SK-N-SH (cell line): Measurements from ENCODE around the gene PUSL1. TPM values are rescaled to one million over a fixed set of nuclear protein-coding genes. Genes with fewer than 3 reads are reported as not detected.

ENCODE experiments used
- CTCF ChIA-PET: fragments of 300-600, 350-600 bp; formaldehyde crosslinking; extraction: SDS; loops from one replicate; lab custom pipeline; 2021; lab: Yijun Ruan, JAX
- POLR2A ChIA-PET: fragments of 350-600 bp; sonication (Branson Sonifier 250); formaldehyde crosslinking; extraction: SDS; loops from one replicate; lab custom pipeline; 2020; ENCODE audit warnings: antibody characterized with exemption, inconsistent platforms; lab: Yijun Ruan, JAX
- DNase-seq: peaks from one replicate; pipeline ENCODE4 v3.0.0; 2012
- H2AFZ ChIP-seq: fragments of 200-600 bp; sonication (generic); 2 replicates; pipeline ENCODE4 v1.8.1; 2016; ENCODE audit warnings: antibody characterized with exemption, mild to moderate bottlenecking, low read depth
- H3F3A ChIP-seq: fragments of 200-600 bp; sonication (generic); replicated peaks from 2 replicates; pipeline ENCODE3; 2016; ENCODE audit warnings: antibody characterized with exemption, mild to moderate bottlenecking; ENCODE audit not compliant: insufficient read depth
- H3K27ac ChIP-seq, 2 experiments: fragments of 200-500 bp in 1 of 2; fragments of 200-600 bp in 1 of 2; sonication (Bioruptor generic) in 1 of 2; sonication (generic), shearing (Covaris generic) in 1 of 2; 2 replicates each; pipeline versions ENCODE4 v1.5.1 to v1.6.1; 2014 to 2016; ENCODE audit warnings: low read depth in 2 of 2, inconsistent platforms in 1 of 2, low read length in 1 of 2, mild to moderate bottlenecking in 1 of 2, mixed read lengths in 1 of 2
- H3K27me3 ChIP-seq: fragments of 200-600 bp; sonication (generic), shearing (Covaris generic); 2 replicates; pipeline ENCODE4 v1.6.1; 2016; ENCODE audit warnings: mixed run types; ENCODE audit not compliant: insufficient read depth
- H3K36me3 ChIP-seq, 2 experiments: fragments of 200-500 bp in 1 of 2; fragments of 200-600 bp in 1 of 2; sonication (Bioruptor generic) in 1 of 2; sonication (generic) in 1 of 2; replicated peaks in 1 of 2; 2 replicates each; pipeline versions ENCODE3 to v1.5.1; 2014 to 2016; ENCODE audit warnings: low read length in 1 of 2, mild to moderate bottlenecking in 1 of 2; ENCODE audit not compliant: insufficient read depth in 2 of 2, control insufficient read depth in 1 of 2
- H3K4me1 ChIP-seq, 2 experiments: fragments of 200-500 bp in 1 of 2; fragments of 200-600 bp in 1 of 2; sonication (Bioruptor generic) in 1 of 2; sonication (generic), shearing (Covaris generic) in 1 of 2; 2 replicates each; pipeline versions ENCODE4 v1.5.1 to v1.6.1; 2014 to 2016; ENCODE audit warnings: low read depth in 1 of 2, low read length in 1 of 2, mixed run types in 1 of 2; ENCODE audit not compliant: insufficient read depth in 2 of 2, control insufficient read depth in 1 of 2
- H3K4me2 ChIP-seq: fragments of 200-600 bp; sonication (generic), shearing (Covaris generic); 2 replicates; pipeline ENCODE4 v1.6.1; 2017; ENCODE audit warnings: mixed run types
- H3K4me3 ChIP-seq, 2 experiments: fragments of 200-500 bp in 1 of 2; fragments of 200-600 bp in 1 of 2; sonication (Bioruptor generic) in 1 of 2; sonication (generic), shearing (Covaris generic) in 1 of 2; 2 replicates each; pipeline versions ENCODE4 v1.5.1 to v1.8.1; 2014 to 2016; ENCODE audit warnings: low read depth in 2 of 2, inconsistent platforms in 1 of 2, low read length in 1 of 2, mild to moderate bottlenecking in 1 of 2, mixed read lengths in 1 of 2, moderate library complexity in 1 of 2
- H3K79me2 ChIP-seq: fragments of 200-600 bp; sonication (generic); 2 replicates; pipeline ENCODE4 v1.8.1; 2017; ENCODE audit warnings: mild to moderate bottlenecking; ENCODE audit not compliant: insufficient read depth
- H3K9ac ChIP-seq: fragments of 200-600 bp; sonication (generic); 2 replicates; pipeline ENCODE4 v1.6.1; 2017; ENCODE audit warnings: mixed run types
- H3K9me2 ChIP-seq: fragments of 200-600 bp; sonication (generic); 2 replicates; pipeline ENCODE4 v1.6.1; 2017; ENCODE audit warnings: mixed run types
- H3K9me3 ChIP-seq: fragments of 200-600 bp; sonication (generic); 2 replicates; pipeline ENCODE4 v1.6.1; 2017; ENCODE audit warnings: mixed run types, mild to moderate bottlenecking, moderate library complexity
- H4K20me1 ChIP-seq: fragments of 200-600 bp; sonication (generic); 2 replicates; pipeline ENCODE4 v1.6.1; 2017; ENCODE audit warnings: mild to moderate bottlenecking, mixed run types; ENCODE audit not compliant: insufficient read depth
- CHD2 ChIP-seq: fragments of 150-350 bp; IDR thresholded peaks from 2 replicates; pipeline ENCODE4 v1.6.1; 2018; ENCODE audit warnings: low read length; ENCODE audit not compliant: partially characterized antibody
- ELF1 ChIP-seq: IDR thresholded peaks from 2 replicates; pipeline ENCODE4 v1.4.0; 2012
- EP300 ChIP-seq, 2 experiments: IDR thresholded peaks; 2 replicates each; pipeline versions ENCODE4 v1.4.0 to v1.6.1; 2012; ENCODE audit warnings: borderline replicate concordance in 1 of 2, low read depth in 1 of 2, low read length in 1 of 2
- EZH2phosphoT487 ChIP-seq: fragments of 200-600 bp; sonication (generic); IDR thresholded peaks from 2 replicates; pipeline ENCODE4 v1.6.1; 2017; ENCODE audit warnings: low read depth, mixed run types, mild to moderate bottlenecking, antibody characterized with exemption, moderate library complexity, borderline replicate concordance
- GABPA ChIP-seq: IDR thresholded peaks from 2 replicates; pipeline ENCODE4 v1.4.0; 2012; ENCODE audit warnings: low read depth, mild to moderate bottlenecking
- GATA2 ChIP-seq: sonication (generic); formaldehyde crosslinking; IDR thresholded peaks from 2 replicates; pipeline ENCODE4 v1.5.0; 2020; ENCODE audit warnings: mild to moderate bottlenecking, missing genetic modification reagents
- JUND ChIP-seq: IDR thresholded peaks from 2 replicates; pipeline ENCODE4 v1.4.0; 2012
- MEF2A ChIP-seq: IDR thresholded peaks from 2 replicates; pipeline ENCODE4 v1.4.0; 2012; ENCODE audit warnings: low read depth, borderline replicate concordance
- MXI1 ChIP-seq: IDR thresholded peaks from 2 replicates; pipeline ENCODE4 v1.6.1; 2012; ENCODE audit warnings: mild to moderate bottlenecking, low read depth, low read length, improper control_type of control experiment
- NRF1 ChIP-seq: IDR thresholded peaks from 2 replicates; pipeline ENCODE4 v1.6.1; 2012; ENCODE audit warnings: low read depth, mild to moderate bottlenecking, low read length
- RCOR1 ChIP-seq: fragments of 150-350 bp; IDR thresholded peaks from 2 replicates; pipeline ENCODE4 v1.6.1; 2017; ENCODE audit warnings: antibody characterized with exemption, low read length
- SIN3A ChIP-seq: IDR thresholded peaks from 2 replicates; pipeline ENCODE4 v1.6.1; 2012; ENCODE audit warnings: low read depth, mild to moderate bottlenecking, low read length, moderate library complexity, borderline replicate concordance
- TAF1 ChIP-seq: IDR thresholded peaks from 2 replicates; pipeline ENCODE4 v1.6.1; 2012; ENCODE audit warnings: low read depth, mild to moderate bottlenecking, low read length, moderate library complexity, borderline replicate concordance
- TEAD4 ChIP-seq: IDR thresholded peaks from 2 replicates; pipeline ENCODE4 v1.4.0; 2012; ENCODE audit warnings: mild to moderate bottlenecking, borderline replicate concordance; ENCODE audit not compliant: insufficient read depth
- WGBS: methylation state at CpG from one replicate; pipeline ENCODE4 v1.1.6; 2017; ENCODE audit warnings: low lambda C conversion rate; 5-methylcytosine and 5-hydroxymethylcytosine counted together
- polyA plus RNA-seq, 3 experiments: library from polyadenylated mRNA; depleted of rRNA; stranded (reverse); fragments of >200 nt; gene quantifications; 2 replicates each; pipeline ENCODE4 v1.2.3, GENCODE V29; 2012
- TF ChIP-seq, protein P1 (sequence below): fragments of 150-350 bp; IDR thresholded peaks from 2 replicates; pipeline ENCODE4 v1.6.1; 2017; ENCODE audit warnings: antibody characterized with exemption, low read length, low read depth, borderline replicate concordance
- TF ChIP-seq, protein P2 (sequence below): IDR thresholded peaks from 2 replicates; pipeline ENCODE4 v1.4.0; 2012; ENCODE audit warnings: low read depth
- TF ChIP-seq, protein P3 (sequence below): fragments of 200-600 bp; sonication (generic); IDR thresholded peaks from 2 replicates; pipeline ENCODE4 v1.6.1; 2017; ENCODE audit warnings: antibody characterized with exemption, mild to moderate bottlenecking, moderate library complexity
- TF ChIP-seq, protein P4 (sequence below): IDR thresholded peaks from 2 replicates; pipeline ENCODE4; 2012
- TF ChIP-seq, protein P5 (sequence below): IDR thresholded peaks from 2 replicates; pipeline ENCODE4 v1.4.0; 2012; ENCODE audit warnings: low read depth, borderline replicate concordance

The PUSL1 gene
- polyA plus RNA-seq, 1 of the 3 experiments (the other 2 are of a cell fraction) = 19.0 TPM

DNA sequence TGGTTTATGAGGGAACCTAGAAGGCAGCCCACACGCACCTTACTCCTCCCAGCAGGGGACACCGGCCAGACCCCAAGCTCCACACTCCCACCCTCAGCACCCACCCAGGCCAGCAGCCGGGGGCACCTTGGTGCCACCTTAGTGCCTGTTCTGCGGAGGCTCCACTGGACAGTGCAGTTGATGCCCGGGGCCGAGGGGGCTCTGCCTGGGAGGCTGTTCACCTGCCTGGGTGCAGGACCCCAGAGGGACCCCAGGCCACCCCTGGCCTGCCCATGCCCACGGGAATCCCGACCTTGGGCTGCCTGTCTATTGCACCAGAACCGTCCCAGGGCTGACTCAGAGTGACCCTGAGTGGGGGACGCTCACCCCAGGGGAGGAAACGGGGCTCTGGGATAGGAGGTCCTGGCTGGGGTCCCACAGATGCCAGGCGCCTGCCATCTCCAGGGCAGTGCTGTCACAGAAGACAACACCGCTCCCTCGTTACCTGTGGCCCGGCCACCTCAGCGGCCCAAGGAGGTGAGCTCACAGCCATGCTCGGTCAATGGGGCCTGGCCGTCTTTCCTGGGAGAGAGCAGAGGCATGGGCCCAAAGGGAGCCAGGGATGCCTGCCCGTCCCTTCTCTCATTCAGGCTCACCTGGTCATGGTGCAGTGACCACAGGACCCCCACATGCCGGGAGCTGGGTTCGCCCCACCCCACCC, 27.5 kb upstream of the PUSL1 start (continued):
- TF ChIP-seq, protein P1, sequence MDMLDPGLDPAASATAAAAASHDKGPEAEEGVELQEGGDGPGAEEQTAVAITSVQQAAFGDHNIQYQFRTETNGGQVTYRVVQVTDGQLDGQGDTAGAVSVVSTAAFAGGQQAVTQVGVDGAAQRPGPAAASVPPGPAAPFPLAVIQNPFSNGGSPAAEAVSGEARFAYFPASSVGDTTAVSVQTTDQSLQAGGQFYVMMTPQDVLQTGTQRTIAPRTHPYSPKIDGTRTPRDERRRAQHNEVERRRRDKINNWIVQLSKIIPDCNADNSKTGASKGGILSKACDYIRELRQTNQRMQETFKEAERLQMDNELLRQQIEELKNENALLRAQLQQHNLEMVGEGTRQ = no peak

DNA sequence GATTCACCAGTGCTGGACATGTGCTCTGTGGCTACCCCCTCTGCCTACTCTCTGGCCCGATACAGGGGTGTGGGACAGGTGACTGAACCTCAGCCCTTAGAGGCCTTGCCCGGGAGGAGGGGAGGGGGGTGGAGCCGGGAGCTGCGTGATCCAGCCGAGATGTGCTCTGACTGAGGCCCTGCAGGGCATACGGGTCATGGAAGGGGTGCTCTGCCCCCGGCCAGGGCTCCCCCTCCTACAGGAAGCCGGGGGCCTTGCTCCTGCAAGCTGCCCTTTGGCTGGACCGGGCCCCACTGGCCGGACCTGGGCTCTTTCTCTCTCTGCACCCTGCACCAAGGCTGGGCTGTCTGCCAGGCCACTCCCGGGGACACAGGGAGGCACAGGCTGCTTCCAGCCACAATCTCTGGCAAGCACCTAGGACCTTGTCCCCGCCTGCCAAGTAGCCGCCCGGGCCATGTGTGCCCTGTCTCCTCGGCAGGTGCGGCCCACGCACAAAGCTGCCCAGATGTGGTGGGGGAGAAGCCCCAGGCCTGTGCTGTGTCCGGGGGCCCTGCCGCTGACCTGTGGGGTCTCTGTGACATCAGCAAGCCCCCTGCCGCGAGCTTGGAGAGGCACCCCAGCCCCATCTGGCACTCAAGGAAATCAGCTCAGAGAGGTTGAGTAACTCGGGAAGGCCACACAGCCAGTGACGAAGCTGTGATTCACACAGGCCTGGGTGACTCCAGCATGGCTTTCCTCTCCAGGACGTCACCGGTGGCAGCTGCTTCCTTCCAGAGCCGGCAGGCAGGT, 26.7 kb upstream of the PUSL1 start:
- Histone ChIP-seq H3K9me3 (no peaks in the 10 kb centered on the region), H3K4me2 (no peak overlapping the region), H3K79me2 (no peaks in the 10 kb centered on the region)
- TF ChIP-seq CHD2 = no peak
- no peak for TF ChIP-seq TEAD4
- no peak for TF ChIP-seq NRF1
- TF ChIP-seq, protein P2, sequence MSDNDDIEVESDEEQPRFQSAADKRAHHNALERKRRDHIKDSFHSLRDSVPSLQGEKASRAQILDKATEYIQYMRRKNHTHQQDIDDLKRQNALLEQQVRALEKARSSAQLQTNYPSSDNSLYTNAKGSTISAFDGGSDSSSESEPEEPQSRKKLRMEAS = no peak
- no peak for TF ChIP-seq GATA2 (CRISPR knock-in tag)
- TF ChIP-seq, protein P3, sequence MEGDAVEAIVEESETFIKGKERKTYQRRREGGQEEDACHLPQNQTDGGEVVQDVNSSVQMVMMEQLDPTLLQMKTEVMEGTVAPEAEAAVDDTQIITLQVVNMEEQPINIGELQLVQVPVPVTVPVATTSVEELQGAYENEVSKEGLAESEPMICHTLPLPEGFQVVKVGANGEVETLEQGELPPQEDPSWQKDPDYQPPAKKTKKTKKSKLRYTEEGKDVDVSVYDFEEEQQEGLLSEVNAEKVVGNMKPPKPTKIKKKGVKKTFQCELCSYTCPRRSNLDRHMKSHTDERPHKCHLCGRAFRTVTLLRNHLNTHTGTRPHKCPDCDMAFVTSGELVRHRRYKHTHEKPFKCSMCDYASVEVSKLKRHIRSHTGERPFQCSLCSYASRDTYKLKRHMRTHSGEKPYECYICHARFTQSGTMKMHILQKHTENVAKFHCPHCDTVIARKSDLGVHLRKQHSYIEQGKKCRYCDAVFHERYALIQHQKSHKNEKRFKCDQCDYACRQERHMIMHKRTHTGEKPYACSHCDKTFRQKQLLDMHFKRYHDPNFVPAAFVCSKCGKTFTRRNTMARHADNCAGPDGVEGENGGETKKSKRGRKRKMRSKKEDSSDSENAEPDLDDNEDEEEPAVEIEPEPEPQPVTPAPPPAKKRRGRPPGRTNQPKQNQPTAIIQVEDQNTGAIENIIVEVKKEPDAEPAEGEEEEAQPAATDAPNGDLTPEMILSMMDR = no peak
- TF ChIP-seq TAF1 = no peak
- TF ChIP-seq JUND = no peak
- TF ChIP-seq MEF2A = no peak
- no peak for TF ChIP-seq MXI1
- TF ChIP-seq SIN3A = no peak
- TF ChIP-seq EZH2phosphoT487 = no peak
- no peak for TF ChIP-seq ELF1
- TF ChIP-seq, protein P1 = no peak
- TF ChIP-seq GABPA = no peak
- TF ChIP-seq, protein P4, sequence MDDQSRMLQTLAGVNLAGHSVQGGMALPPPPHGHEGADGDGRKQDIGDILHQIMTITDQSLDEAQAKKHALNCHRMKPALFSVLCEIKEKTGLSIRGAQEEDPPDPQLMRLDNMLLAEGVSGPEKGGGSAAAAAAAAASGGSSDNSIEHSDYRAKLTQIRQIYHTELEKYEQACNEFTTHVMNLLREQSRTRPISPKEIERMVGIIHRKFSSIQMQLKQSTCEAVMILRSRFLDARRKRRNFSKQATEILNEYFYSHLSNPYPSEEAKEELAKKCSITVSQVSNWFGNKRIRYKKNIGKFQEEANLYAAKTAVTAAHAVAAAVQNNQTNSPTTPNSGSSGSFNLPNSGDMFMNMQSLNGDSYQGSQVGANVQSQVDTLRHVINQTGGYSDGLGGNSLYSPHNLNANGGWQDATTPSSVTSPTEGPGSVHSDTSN = no peak
- no peak for TF ChIP-seq RCOR1
- TF ChIP-seq, protein P5, sequence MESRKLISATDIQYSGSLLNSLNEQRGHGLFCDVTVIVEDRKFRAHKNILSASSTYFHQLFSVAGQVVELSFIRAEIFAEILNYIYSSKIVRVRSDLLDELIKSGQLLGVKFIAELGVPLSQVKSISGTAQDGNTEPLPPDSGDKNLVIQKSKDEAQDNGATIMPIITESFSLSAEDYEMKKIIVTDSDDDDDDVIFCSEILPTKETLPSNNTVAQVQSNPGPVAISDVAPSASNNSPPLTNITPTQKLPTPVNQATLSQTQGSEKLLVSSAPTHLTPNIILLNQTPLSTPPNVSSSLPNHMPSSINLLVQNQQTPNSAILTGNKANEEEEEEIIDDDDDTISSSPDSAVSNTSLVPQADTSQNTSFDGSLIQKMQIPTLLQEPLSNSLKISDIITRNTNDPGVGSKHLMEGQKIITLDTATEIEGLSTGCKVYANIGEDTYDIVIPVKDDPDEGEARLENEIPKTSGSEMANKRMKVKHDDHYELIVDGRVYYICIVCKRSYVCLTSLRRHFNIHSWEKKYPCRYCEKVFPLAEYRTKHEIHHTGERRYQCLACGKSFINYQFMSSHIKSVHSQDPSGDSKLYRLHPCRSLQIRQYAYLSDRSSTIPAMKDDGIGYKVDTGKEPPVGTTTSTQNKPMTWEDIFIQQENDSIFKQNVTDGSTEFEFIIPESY = no peak
- TF ChIP-seq EP300 (IDR thresholded peaks at IDR 0.05; ENCODE audit: borderline replicate concordance in 1 of 2, low read depth in 1 of 2, low read length in 1 of 2) = no peak
- TF ChIP-seq, all 33 proteins: peak for 0
- H3K9ac ChIP-seq = no peak overlapping the region
- H3K36me3 ChIP-seq = no peaks in the 10 kb centered on the region
- H3K4me3 ChIP-seq = no peak overlapping the region
- 47% methylated on average over 9 of the region's 26 CpGs for WGBS
- H3F3A ChIP-seq = no peaks in the 10 kb centered on the region
- ChIA-PET POLR2A (interaction anchor here (1.0 kb wide), 1 partner anchor 9 kb away, joined by 4 read pairs; no protein-coding TSS in a partner anchor), CTCF (interaction anchor here (1.3 to 2.4 kb wide), 3 partner anchors 9 to 219 kb away, joined by 4 to 18 read pairs (median 10); no protein-coding TSS in a partner anchor)
- no peaks in the 10 kb centered on the region for H3K27me3 ChIP-seq
- DNase-seq = peak; percentile 55
- no peaks in the 10 kb centered on the region for H3K9me2 ChIP-seq
- H3K27ac ChIP-seq = no peak overlapping the region
- no peak overlapping the region for H2AFZ ChIP-seq
- no peaks in the 10 kb centered on the region for H4K20me1 ChIP-seq
- peaks cover 0 to 9% of the 10 kb centered on the region in 2 experiments; a peak in 1 of 4 replicates for H3K4me1 ChIP-seq
